HG02571 (cell line): ENCODE data around the gene DTWD2.
"Not testable (repeated sequence)": the region's sequence is repeated elsewhere in the genome, so short reads cannot be mapped to it uniquely, and the experiment has no call there.

ENCODE experiments used
- ATAC-seq: cut with Tn5 transposase; IDR thresholded peaks from one replicate; pipeline ENCODE4 v1.9.1; 2021; ENCODE audit warnings: mild to moderate bottlenecking, moderate library complexity; ENCODE audit not compliant: unreplicated experiment

The DTWD2 gene

DNA sequence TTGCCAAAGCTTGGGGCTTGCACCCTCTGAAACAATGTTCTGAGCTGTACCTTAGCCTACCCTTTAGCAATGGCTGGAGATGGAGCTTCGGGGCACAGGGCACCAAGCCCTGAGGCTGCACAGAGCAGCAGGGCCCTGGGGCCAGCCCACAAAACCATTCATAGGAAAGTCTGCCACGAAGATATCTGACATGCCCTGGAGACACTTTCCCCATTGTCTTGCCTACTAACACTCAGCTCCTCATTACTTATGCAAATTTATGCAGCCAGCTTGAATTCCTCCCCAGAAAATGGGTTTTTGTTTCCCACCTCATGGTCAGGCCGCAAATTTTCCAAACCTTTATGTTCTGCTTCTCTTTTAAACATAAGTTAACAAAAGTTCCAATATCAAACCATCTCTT is 105.7 kb downstream of the DTWD2 start:
- ATAC-seq: no peak

DNA sequence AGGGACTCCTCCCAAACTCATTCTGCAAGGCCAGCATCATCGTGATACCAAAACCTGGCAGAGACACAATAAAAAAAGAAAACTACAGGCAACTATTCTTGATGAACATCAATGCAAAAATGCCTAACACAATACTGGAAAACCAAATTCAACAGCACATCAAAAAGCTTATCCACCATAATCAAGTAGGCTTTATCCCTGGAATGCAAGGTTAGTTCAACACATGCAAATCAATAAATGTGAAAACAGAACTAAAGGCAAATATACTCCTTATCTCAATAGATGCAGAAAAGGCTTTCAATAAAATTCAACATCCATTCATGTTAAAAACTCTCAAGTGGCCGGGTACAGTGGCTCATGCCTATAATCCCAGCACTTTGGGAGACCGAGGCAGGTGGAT is 111.5 kb downstream of the DTWD2 start:
- ATAC-seq: not testable (repeated sequence)

DNA sequence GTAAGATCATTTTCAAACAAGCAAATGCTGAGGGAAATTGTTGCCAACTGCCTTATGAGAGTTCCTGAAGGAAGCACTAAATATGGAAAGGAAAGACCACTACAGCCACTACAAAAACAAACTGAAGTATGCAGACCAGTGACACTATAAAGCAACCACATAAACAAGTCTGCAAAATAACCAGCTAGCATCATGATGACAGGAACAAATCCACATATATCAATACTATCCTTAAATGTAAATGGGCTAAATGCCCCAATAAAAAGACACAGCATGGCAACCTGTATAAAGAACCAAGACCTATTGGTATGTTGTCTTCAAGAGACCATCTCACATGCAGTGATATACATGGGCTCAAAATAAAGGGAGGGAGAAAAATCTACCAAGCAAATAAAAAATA is 113.2 kb downstream of the DTWD2 start:
- ATAC-seq: no peak

DNA sequence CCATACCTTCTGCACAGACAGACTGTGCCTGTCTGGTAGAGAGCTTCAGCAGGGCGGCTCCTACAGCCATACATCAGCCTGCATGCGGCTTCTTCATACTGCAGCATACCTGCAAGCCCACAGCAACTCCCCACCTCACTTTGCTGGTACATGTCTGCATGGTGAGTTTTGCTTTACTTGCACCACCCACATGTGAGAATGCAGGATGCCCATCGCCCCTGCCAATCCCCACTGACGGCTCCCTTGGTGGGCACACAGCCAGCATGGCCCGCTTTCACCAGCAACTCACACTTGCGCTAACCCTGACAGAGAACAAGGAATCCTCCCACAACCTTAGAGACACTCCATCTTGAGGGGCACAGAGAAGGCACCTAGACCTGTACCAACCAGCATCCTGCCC is 114.9 kb downstream of the DTWD2 start:
- no peak for ATAC-seq

DNA sequence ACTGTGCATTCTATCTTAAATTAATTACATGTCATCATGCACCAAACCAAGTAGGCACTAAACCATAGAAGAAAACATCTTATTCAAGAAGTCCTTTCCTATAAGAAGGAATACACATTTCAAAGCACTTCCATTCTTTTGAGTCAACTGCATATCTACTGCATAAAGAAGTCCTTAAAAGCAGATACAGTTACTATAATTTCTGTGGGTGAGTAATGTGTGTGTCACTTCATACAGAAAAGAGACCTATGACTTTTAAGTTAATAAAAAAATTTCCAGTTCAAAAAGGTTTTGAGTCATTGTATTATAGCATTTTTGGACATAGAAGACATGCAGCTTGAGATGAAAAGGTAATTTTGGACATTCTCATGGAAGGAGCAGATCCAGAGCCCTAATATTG is 125.0 kb downstream of the DTWD2 start:
- ATAC-seq: no peak

DNA sequence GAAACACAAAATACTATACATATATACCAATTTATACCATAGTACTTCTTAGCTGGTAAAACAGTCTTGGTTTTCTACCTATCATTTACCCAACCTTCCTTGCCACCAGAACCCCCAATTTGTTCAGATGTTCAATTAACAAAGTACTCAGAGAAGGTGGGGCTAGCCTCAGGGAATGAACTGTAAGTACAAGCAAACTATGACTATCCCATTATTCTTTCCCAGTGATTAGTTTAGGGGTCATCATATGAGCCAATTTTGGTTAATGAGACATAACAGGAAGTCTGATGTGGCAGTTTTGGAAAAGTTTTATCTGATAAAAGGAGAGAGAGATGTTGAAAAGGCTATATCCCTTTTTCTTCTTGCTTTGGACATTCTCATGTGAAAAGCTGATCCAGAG is 125.8 kb downstream of the DTWD2 start:
- ATAC-seq: no peak

DNA sequence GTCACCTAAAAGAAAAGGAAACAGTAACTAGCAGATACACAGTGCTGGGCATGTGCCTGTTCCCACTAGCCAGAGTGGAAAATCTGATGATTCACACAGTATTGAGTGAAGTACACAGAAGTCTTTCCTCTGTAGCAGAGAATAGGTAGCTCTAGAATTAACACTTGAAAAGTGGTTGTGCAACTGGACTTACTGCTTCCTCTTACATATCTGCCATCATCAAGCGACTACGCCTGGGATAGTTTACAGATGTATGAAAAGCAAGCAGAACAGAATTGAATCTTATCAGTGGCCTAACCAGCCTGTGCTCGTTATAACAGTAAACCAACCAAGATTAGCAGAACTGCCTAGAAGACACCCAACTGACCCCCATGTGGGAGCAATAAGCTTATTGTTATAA is 130.6 kb downstream of the DTWD2 start:
- ATAC-seq: no peak

DNA sequence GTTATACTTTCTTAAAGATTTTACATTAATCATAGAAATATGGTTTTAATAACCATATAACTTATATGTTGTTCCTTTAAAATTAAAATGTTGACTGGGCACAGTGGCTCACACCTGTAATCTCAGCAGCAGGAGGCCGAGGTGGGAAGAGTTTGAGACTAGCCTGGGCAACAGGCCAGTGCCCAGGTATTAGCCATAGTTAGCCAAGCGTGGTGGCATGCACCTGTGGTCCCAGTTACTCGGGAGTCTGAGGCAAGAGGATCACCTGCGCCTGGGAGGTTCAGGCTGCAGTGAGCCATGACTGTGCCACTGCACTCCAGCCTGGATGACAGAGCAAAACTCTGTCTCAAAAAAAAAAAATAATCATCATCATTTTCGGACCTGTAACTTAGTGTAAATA is 133.5 kb downstream of the DTWD2 start:
- no peak for ATAC-seq

DNA sequence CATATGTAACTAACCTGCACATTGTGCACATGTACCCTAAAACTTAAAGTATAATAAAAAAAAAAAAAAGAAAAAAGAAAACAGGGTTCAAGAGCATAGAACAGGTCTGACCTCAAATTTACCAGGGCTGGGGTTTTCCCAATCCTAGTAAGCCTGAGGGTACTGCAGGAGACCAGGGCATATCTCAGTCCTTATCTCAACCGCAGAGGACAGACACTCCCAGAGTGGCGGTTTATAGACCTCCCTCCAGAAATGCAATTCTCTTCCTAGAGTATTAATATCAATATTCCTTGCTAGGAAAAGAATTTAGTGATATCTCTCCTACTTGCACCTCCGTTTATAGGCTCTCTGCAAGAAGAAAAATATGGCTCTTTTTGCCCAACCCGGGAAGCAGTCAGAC is 136.6 kb downstream of the DTWD2 start:
- not testable (repeated sequence) for ATAC-seq

DNA sequence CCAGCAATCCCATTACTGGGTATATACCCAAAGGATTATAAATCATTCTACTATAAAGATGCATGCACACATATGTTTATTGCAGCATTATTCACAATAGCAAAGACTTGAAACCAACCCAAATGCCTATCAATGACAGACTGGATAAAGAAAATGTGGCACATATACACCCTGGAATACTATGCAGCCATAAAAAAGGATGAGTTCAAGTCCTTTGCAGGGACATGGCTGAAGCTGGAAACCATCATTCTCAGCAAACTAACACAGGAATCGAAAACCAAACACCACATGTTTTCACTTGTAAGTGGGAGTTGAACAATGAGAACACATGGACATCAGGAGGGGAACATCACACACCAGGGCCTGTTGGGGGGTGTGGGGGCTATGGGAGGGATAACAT is 138.8 kb downstream of the DTWD2 start:
- ATAC-seq: not testable (repeated sequence)

DNA sequence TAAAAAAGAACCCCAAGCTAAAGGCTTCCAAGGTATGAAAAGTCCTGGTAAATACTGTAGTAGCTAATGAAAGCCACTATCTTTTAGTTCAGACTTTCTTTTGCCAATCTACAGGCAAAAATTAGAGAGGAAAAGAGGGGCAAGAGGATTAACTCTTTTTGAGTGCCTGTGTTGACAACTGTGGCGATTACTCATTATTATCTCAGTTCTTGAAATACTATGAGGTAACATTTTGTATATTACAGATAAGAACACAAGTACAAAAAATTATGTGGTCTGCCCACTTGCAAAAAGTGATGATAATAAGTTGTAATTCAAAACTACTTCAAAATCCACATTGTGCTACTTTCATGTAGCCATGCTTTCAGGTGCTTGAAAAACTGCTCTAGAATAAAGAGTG is 144.0 kb downstream of the DTWD2 start:
- no peak for ATAC-seq

DNA sequence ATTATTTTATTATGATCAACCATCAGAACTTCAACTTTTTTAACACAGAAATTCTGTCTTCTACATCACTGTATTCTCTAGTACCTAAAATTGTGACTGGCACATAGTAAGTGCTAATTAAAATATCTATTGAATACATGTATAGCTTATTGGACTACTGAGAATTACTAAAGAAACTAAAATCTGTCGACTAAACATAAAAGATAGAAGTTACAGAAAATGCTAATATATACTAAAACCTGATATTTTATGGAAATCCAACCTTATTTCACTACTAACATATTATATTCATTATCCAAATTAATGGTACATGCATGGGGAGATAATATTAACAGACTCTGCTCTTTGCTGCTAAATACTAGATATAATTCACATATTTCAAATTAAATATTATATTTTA is 153.6 kb downstream of the DTWD2 start:
- ATAC-seq: no peak

DNA sequence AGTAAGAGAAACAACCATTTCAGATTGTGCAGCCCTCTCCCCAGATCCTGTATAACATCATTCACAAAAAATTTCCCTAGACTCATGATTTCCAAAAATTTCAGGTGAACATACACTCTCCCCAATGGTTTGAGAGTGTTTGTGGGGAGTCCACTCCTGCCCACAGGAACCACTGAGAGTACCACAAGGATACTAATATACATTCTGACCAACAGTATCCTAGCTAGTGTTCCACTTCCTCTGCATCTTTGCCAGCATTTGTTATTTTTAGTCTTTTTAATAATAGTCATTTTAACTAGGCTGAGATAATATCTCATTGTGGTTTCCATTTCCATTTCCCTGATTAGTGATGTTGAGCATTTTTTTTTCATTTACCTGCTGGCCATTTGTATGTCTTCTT is 155.4 kb downstream of the DTWD2 start:
- ATAC-seq: no peak

DNA sequence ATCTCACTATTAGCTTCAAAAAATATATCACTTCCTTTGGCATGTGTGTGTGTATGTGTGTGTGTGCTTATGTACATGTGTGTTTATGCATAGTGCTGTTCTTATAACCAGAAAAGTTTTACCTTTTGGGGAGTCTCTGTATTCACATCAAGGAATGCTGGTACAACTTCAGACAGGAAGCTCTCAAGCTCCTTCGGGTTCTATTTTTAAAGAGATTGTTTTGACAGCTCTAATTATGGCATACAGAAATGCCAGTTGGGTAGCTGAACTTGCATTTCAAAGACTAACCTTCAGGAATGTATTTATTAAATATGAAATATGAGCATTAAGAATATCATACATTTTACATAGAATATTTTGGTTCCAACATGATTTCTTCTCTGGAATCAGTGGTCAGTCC is 163.1 kb downstream of the DTWD2 start:
- no peak for ATAC-seq

DNA sequence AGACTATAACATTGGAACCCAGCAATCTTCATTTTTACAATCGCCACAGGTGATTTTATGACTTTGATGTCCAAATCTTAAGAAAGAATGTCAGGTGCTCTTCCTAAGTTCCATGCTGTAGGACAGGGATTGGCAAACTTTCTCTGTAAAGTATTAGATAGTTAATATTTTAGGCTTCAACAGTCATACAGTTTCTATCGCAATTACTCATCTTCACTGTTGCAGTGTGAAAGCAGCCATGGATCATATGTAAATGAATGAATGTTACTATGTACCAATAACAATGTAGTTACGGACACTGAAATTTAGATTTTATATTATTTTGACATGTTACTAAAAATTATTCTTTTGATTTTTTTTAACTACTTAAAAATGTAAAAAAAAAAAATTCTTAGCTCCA is 169.7 kb downstream of the DTWD2 start:
- no peak for ATAC-seq

DNA sequence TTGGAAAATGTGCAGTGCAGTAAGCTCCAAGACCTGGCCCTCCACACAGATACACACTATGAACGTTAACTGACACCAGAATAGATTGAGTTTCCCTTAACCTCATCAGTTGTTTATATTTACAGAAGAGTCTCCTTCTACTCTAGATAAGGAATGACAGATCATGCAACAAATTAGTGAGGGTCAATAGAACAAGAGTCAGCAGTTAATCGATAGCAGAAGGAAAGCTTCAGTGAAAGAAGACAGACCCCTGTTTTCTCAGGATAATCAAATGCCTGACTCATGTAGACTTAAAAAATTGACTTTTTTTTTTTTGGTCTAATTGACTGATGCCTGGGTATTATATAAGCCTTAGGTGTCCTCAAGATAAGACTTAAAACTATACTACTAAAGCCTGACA is 179.9 kb downstream of the DTWD2 start:
- ATAC-seq: no peak

DNA sequence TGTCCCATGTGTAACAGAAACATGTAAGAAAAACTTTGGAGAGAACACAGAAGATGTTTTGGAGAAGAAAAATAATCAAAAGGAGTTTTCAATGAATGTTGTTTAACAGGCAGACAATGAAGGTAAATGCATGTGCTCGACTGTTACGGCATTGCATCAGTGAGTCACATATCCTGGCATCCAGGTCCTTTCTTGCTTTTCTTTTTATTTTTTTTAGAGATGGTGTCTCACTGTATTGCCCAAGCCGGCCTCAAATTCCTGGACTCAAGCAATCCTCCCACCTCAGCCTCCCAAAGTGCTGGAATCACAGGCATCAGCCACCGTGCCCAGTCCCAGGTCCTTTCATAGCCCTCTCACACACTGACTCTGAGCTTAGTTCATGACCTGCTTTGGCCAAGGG is 181.8 kb downstream of the DTWD2 start:
- ATAC-seq: no peak

DNA sequence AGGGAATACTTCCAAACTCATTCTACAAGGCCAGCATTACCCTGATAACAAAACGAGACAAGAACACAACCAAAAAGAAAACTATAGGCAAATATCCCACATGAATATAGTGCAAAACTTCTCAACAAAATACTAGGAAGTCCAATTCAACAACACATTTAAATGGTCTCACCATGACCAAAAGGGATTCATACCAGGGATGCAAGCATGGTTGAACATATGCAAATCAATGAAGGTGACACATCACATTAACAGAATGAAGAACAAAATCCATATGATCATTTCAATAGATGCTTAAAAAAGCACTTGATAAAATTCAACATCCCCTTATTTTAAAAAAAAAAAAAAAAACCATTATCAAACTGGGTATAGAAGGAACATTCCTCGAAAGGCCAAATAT is 186.0 kb downstream of the DTWD2 start:
- ATAC-seq: no peak

DNA sequence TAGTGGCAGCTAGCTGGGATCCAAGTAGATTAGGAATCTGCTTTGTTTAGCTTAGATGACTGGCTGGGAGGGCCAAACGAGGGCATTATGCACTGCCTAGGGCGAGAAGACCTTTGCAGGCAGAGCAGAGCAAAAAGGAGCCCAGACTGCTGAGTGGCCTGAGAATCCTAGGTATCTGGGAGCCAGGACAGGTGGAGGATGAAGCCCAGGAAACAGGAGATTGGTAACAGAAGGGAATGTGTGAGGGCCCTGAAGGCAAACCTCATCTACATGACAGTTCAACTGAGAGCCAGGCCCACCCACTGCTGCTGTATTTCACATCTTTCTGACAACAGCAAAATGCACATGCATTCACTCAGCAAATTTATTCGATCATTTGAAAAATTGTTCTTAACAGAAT is 192.3 kb downstream of the DTWD2 start:
- ATAC-seq: no peak

DNA sequence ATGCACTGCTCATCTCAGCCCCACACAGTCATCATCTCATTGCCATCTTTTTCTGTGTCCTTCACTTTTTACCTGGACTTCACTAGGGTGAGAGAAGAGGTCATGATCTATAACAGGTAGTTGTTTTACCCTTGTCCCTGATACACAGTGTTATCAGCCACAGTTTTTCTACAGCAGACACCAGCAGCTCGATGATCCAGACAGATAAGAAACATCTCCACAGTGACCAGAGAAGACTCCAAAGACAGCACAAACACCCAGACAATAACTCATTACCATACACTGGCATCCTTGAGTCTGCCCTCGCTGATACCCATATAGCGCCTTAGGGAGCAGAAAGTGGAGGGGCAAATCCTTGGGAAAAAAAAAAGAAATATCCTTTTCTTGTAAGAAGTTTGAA is 194.1 kb downstream of the DTWD2 start:
- ATAC-seq: no peak

DNA sequence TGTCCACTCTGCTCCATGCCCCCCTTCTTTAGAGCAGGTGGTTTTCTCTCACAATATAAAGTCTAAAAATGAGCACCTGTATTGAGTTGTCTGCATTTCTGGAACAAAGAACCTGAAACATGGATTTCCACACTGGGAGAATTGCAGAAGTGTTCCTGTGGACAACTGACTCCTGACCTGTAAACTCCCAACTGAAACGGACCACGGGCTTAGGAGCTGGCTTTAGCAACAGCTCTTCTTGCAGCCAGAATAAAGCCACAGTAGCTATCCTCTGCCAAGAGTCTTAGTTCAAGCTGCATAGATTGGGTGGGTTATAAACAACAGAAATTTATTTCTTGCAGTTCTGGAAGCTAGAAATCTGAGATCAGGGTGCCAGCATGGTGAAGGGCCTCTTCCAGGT is 194.7 kb downstream of the DTWD2 start:
- ATAC-seq: no peak

DNA sequence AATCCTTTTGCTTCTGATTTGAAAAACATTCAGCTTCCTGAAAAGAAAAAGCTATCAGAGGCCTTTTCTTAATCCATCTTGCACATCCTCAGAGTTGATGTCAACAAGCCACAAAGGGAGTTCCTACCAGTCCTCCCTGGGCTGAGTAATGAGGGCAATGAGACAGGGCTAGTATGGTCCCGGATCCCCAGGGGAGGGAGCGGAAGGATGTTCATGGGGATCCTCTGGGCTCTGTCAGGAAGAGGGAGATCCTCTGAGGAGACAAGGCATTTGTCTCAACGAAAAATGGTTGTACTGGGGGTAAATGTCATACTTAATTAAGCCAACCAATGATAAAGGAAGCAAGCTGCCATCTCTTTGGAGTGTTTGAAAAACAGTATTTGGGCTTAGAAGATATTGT is 195.3 kb downstream of the DTWD2 start:
- ATAC-seq: no peak

DNA sequence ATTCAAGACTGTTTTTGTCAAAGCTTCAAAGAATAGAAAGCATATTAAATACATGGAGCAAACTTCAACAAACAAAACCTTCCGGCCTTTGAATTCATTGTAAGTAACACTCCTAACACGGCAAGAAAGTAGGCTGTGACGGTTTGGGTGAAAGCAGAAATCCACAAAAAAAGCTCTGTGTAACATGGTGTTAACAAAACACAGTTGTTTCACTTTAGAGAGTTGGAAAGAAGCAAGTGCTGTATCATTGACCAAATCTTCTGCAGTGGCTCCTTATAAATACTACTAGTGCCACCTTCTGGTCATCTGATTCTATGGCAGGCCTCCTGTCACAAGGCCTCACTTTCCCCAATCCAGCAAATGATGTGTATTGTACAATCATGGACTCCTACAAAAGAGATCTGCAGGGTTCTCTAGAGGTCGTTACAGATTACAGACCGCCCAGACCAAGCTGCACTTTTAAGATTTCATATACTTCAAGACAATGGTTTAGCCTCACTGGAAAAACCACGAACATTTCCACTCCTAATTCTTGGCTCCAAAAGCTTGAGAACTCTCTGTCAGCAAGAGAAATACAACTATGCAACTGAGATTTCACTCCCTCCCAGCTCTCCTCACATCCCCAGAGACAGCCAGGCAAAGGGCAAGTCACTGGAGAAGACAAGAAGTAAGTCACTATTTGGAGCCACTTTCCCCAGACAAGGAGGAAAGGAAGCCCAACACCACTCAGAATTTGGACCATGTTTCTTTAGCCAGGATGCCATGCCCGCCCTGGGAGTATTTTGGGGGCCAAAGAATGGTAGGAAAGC is 196.2 kb downstream of the DTWD2 start:
- ATAC-seq: peak; percentile 92
